ENCODE results near the gene KDM3B. TPM values are rescaled to one million over a fixed set of nuclear protein-coding genes. Genes with fewer than 3 reads are reported as not detected.

KDM3B gene
- total and polyA plus RNA-seq, 2 of the 8 experiments (the other 6 are each of a cell fraction or from before 2014, with no cell fraction given), result 27.1 to 78.1 TPM

DNA sequence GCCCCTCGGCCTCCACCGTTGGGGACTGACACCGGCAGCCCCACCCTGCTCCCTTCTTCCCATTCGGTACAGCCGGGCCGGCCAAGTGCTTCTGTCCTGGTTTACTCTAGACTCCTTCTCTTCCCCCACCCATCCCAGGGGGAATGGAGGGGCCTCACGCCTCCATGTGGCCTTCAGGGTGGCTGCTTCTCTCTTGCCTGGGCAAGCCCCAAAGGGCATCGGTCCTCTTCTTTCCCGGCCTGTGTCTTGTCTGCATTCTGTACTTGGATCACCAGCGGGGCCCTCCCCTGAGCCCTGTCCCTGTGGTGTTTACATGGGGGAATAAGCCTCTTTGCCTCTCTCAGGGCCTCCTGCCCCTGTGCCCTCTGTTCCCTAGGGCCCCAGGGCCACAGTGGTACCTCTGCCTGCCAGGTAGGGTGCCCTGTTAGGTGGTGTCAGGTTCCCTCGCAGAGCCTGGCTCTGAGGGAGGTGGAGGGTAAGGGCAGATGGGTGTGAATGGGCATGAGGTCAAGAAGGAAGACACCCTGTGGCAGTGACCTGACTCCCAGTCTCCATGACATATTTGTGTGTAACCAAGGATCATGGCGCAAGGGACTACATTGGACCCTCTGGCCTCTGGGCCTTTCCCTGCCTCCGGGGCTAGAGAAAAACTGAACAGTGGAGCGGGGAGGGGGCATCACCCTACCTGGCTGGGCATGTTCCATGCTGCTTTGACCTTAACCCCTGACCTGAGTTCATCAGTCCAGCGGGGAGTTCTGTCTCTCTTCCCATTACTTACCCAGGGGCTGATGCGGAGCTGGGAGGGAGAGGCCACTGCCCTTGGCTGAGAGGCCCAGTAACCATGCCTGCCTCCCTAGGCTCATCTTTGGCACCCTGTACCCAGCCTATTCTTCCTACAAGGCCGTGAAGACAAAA lies 87.9 kb downstream of the KDM3B start:
- Histone ChIP-seq H2AK5ac (ENCODE audit: low read depth, low read length) (no peak overlapping the region), H3K14ac (ENCODE audit: insufficient read length) (no peak overlapping the region), H2BK5ac (ENCODE audit: low read depth, low read length) (peak overlapping the region; percentile 75), H3K4me3 (ENCODE audit: extremely low read depth in 1 of 4, insufficient read depth in 2 of 4, low read depth in 3 of 4, low read length in 4 of 4) (peak overlapping the region; percentile 74 to 98 (median 84); a peak in 6 of 8 replicates), H3K4ac (replicated peaks; ENCODE audit: insufficient read length, low read depth, low read length) (peak overlapping the region; percentile 2), H3K23ac (ENCODE audit: insufficient read length) (no peak overlapping the region), H4K5ac (ENCODE audit: insufficient read length, low read depth, low read length) (no peak overlapping the region), H3K23me2 (ENCODE audit: low read depth, low read length) (peaks cover 13% of the 10 kb centered on the region), H4K20me1 (replicated peaks in 1 of 2; ENCODE audit: control insufficient read depth in 1 of 2, insufficient read depth in 2 of 2, low read length in 2 of 2) (peaks cover 3% of the 10 kb centered on the region in 2 experiments), H3K79me2 (ENCODE audit: control insufficient read depth in 1 of 2, insufficient read depth in 2 of 2, low read length in 2 of 2) (no peaks in the 10 kb centered on the region), H3K9ac (replicated peaks in 1 of 4; ENCODE audit: extremely low read depth in 1 of 4, low read depth in 3 of 4, low read length in 3 of 4) (peak overlapping the region in 1 of 4 experiments; percentile 74; a peak in 1 of 7 replicates), H3K56ac (replicated peaks; ENCODE audit: insufficient read length, low read depth, low read length) (no peak overlapping the region), H4K91ac (replicated peaks; ENCODE audit: insufficient read length, low read length) (no peak overlapping the region), H3K36me3 (ENCODE audit: control insufficient read depth in 2 of 4, insufficient read depth in 4 of 4, low read length in 3 of 4) (peaks cover 2 to 9% (median 6%) of the 10 kb centered on the region in 4 experiments; a peak in 6 of 8 replicates), H3K4me2 (ENCODE audit: insufficient read depth in 1 of 2, low read depth in 2 of 2, low read length in 2 of 2) (peak overlapping the region; percentile 97 to 99), H2AFZ (ENCODE audit: low read length) (no peak overlapping the region), H2BK15ac (ENCODE audit: low read length) (peak overlapping the region; percentile 72; the same call in 1 of the 2 replicates), H3K27ac (ENCODE audit: low read depth, low read length) (no peak overlapping the region), H3K27me3 (replicated peaks in 1 of 4; ENCODE audit: control insufficient read depth in 3 of 4, extremely low read depth in 1 of 4, insufficient read depth in 3 of 4, low read length in 3 of 4) (no peaks in the 10 kb centered on the region; a peak in 1 of 7 replicates), H2BK20ac (ENCODE audit: low read length) (no peak overlapping the region), H3K4me1 (replicated peaks in 1 of 4; ENCODE audit: control insufficient read depth in 3 of 4, insufficient read depth in 4 of 4, low read length in 3 of 4) (peaks cover 0 to 20% (median 14%) of the 10 kb centered on the region in 4 experiments; a peak in 6 of 7 replicates), H3K79me1 (ENCODE audit: low read depth, low read length) (0 out of 2 replicates have a peak, but pooled peaks cover 3% of the 10 kb centered on the region), H4K8ac (ENCODE audit: extremely low read depth, insufficient read depth, low read length) (no peak overlapping the region), H2BK12ac (ENCODE audit: low read depth, low read length) (0 out of 2 replicates have a peak overlapping the region, but pooled peaks have one; percentile 60), H3K18ac (ENCODE audit: extremely low read depth, low read length) (peak overlapping the region; percentile 48), H3K9me3 (ENCODE audit: insufficient read depth in 2 of 2, low read depth in 1 of 2, low read length in 1 of 2) (no peaks in the 10 kb centered on the region), H2BK120ac (replicated peaks; ENCODE audit: low read depth, low read length) (no peak overlapping the region)
- ChIA-PET CTCF (ENCODE audit: partially characterized antibody) (interaction anchor here (0.6 to 3.2 kb wide), 7 partner anchors 9 to 544 kb away, joined by 3 to 34 read pairs (median 4); no protein-coding TSS in a partner anchor), POLR2A (ENCODE audit: partially characterized antibody) (interaction anchor here (0.8 to 4.0 kb wide), 6 partner anchors 9 to 126 kb away, joined by 3 to 22 read pairs (median 11); partner anchors contain the start of genes EGR1 and ETF1)
- FAIRE-seq, result no peak
- no peak for DNase-seq (ENCODE audit: low read depth in 1 of 2, low spot score in 2 of 2)
- WGBS, 2 experiments (ENCODE audit: extremely low coverage in 1 of 2, insufficient coverage in 1 of 2, insufficient read length in 1 of 2, insufficient replicate concordance in 2 of 2, low coverage in 1 of 2, low lambda C conversion rate in 2 of 2, missing lambda C conversion rate in 1 of 2), result 84% methylated on average over 17 of the region's 17 CpGs; no CpG with 5 or more reads in 1 of the 2 experiments
- TF ChIP-seq TCF12 (IDR thresholded peaks at IDR 0.05; ENCODE audit: low read depth, low read length) (no peak), MAFK (IDR thresholded peaks at IDR 0.05; ENCODE audit: low read depth, low read length) (no peak), NRF1 (IDR thresholded peaks at IDR 0.05; ENCODE audit: low read depth, low read length) (no peak), PHF8 (conservative IDR thresholded peaks at IDR 0.05; ENCODE audit: low read depth, low read length) (no peak), EGR1 (IDR thresholded peaks at IDR 0.05; ENCODE audit: borderline replicate concordance, low read depth, low read length) (no peak), TAF1 (IDR thresholded peaks at IDR 0.05; ENCODE audit: low read depth, low read length) (no peak), CEBPB (IDR thresholded peaks at IDR 0.05; ENCODE audit: low read depth, low read length) (no peak), CBX5 (IDR thresholded peaks at IDR 0.05; ENCODE audit: low read depth, low read length) (no peak), SAP30 (IDR thresholded peaks at IDR 0.05; ENCODE audit: insufficient read depth, insufficient replicate concordance, low read length) (no peak)
- TF ChIP-seq, protein P1, sequence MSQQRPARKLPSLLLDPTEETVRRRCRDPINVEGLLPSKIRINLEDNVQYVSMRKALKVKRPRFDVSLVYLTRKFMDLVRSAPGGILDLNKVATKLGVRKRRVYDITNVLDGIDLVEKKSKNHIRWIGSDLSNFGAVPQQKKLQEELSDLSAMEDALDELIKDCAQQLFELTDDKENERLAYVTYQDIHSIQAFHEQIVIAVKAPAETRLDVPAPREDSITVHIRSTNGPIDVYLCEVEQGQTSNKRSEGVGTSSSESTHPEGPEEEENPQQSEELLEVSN (IDR thresholded peaks at IDR 0.05), result no peak

Measured in H1 (cell line).